ENCODE data around the gene HS3ST3A1.

GRCh38 chr17:13503526-13503925 is 98.2 kb downstream of the HS3ST3A1 start:
- TF ChIP-seq EZH2 (IDR thresholded peaks at IDR 0.05; ENCODE audit: insufficient read depth, poor library complexity, severe bottlenecking) (no peak), EZH2phosphoT487 (IDR thresholded peaks at IDR 0.05; ENCODE audit: insufficient read depth, low read depth) (no peak)

Data from GM23248 (cell line).